Fibroblast of skin of scalp (primary cell): ENCODE results near the gene CTAGE1.

Experiments used
- DNase-seq: peaks from one replicate; pipeline ENCODE4 v3.0.0-alpha.2; 2013

Gene CTAGE1

GRCh38 chr18:22391407-22392345 is 26.0 kb downstream of the CTAGE1 start:
- DNase-seq, result peak; percentile 88

GRCh38 chr18:22387787-22388186 is 29.9 kb downstream of the CTAGE1 start:
- DNase-seq, result no peak

- DNase-seq, result no peak
These were observed 30.4 kb downstream of the CTAGE1 start for GRCh38 chr18:22387364-22387763.

GRCh38 chr18:22385718-22386117 is 32.0 kb downstream of the CTAGE1 start:
- DNase-seq, result peak; percentile 95

- DNase-seq, result peak; percentile 26
These were observed 38.9 kb downstream of the CTAGE1 start for GRCh38 chr18:22378672-22379282.

GRCh38 chr18:22377769-22378168 is 39.9 kb downstream of the CTAGE1 start:
- DNase-seq, result no peak

GRCh38 chr18:22370414-22370813 is 47.3 kb downstream of the CTAGE1 start:
- DNase-seq, result no peak

- no peak for DNase-seq
These were observed 49.7 kb downstream of the CTAGE1 start for GRCh38 chr18:22368021-22368420.

GRCh38 chr18:22367303-22367702 is 50.4 kb downstream of the CTAGE1 start:
- no peak for DNase-seq

GRCh38 chr18:22363867-22364463 is 53.8 kb downstream of the CTAGE1 start:
- DNase-seq, result no peak
